ENCODE measurements around the gene ZNF2. TPM values are rescaled to one million over a fixed set of nuclear protein-coding genes. Genes with fewer than 3 reads are reported as not detected.

Gene ZNF2
- total RNA-seq, result 8.8 and 12.4 TPM in 2 replicates

GRCh38 chr2:95165371-95166064, at the start of gene ZNF2:
TSS of gene ZNF2 (plus strand) at chr2:95165809. CDS start at chr2:95176227, 10,418 bp downstream.
- DNase-seq, result peak; percentile 99

- no peak for DNase-seq
Observed at GRCh38 chr2:95121093-95121406, 44.6 kb upstream of the ZNF2 start.

GRCh38 chr2:95121407-95122196, 44.0 kb upstream of the ZNF2 start, which contains the start of gene MRPS5:
TSS of gene MRPS5 (minus strand) at chr2:95121808. CDS start at chr2:95121791, 17 bp downstream.
- DNase-seq, result peak; percentile 78

GRCh38 chr2:95122197-95122551, 43.4 kb upstream of the ZNF2 start:
- DNase-seq, result no peak

GRCh38 chr2:95138702-95139101, 26.9 kb upstream of the ZNF2 start:
- no peak for DNase-seq

- no peak for DNase-seq
Observed at GRCh38 chr2:95143838-95144237, 21.8 kb upstream of the ZNF2 start.

GRCh38 chr2:95149397-95149984, 16.1 kb upstream of the ZNF2 start:
- no peak for DNase-seq

- no peak for DNase-seq
Observed at GRCh38 chr2:95158441-95158840, 7.2 kb upstream of the ZNF2 start.

GRCh38 chr2:95158891-95159619, 6.6 kb upstream of the ZNF2 start:
- peak; percentile 47 for DNase-seq

- DNase-seq, result peak; percentile 77
Observed at GRCh38 chr2:95159690-95160449, 5.7 kb upstream of the ZNF2 start, which contains the start of gene ZNF514. TSS of gene ZNF514 (minus strand) at chr2:95159848. CDS start at chr2:95153253, 6,595 bp downstream.

- DNase-seq, result no peak
Observed at GRCh38 chr2:95165030-95165370, 609 bp upstream of the ZNF2 start.

GRCh38 chr2:95166065-95166763, 605 bp downstream of the ZNF2 start:
- DNase-seq, result no peak

- DNase-seq, result no peak
Observed at GRCh38 chr2:95171902-95172301, 6.3 kb downstream of the ZNF2 start.

- no peak for DNase-seq
Observed at GRCh38 chr2:95174031-95174542, 8.5 kb downstream of the ZNF2 start.

GRCh38 chr2:95179451-95179850, 13.8 kb downstream of the ZNF2 start:
- DNase-seq, result no peak

- no peak for DNase-seq
Observed at GRCh38 chr2:95181774-95182173, 16.2 kb downstream of the ZNF2 start.

GRCh38 chr2:95185197-95185596, 19.6 kb downstream of the ZNF2 start:
- DNase-seq, result no peak

GRCh38 chr2:95185973-95186372, 20.4 kb downstream of the ZNF2 start:
- DNase-seq, result no peak

GRCh38 chr2:95192956-95193355, 27.3 kb downstream of the ZNF2 start:
- peak; percentile 35 for DNase-seq

- no peak for DNase-seq
Observed at GRCh38 chr2:95203911-95204310, 38.3 kb downstream of the ZNF2 start.

GRCh38 chr2:95204396-95204795, 38.8 kb downstream of the ZNF2 start:
- DNase-seq, result no peak

GRCh38 chr2:95206096-95206495, 40.5 kb downstream of the ZNF2 start:
- DNase-seq, result no peak

Data from dermis blood vessel endothelial cell (primary cell).